Neutrophil (primary cell): ENCODE data around the gene ARRDC5.

Experiments
- H3K27ac ChIP-seq: fragments of 200-600 bp; sonication (generic); 2 replicates; pipeline ENCODE4 v1.5.1; 2016; ENCODE audit warnings: mild to moderate bottlenecking, moderate library complexity
- H3K27me3 ChIP-seq: fragments of 200-600 bp; sonication (generic); 2 replicates; pipeline ENCODE4 v1.6.0; 2016; ENCODE audit warnings: mild to moderate bottlenecking
- H3K36me3 ChIP-seq: fragments of 200-600 bp; sonication (generic); 2 replicates; pipeline ENCODE4 v1.5.1; 2017
- H3K4me1 ChIP-seq, 2 experiments: fragments of 200-600 bp in 1 of 2; sonication (generic) in 1 of 2; 1 replicate in 1 of 2; 2 replicates in 1 of 2; pipeline versions ENCODE4 v1.5.1 to v1.6.1; 2013 to 2016; ENCODE audit warnings: low read depth in 1 of 2, low read length in 1 of 2, mild to moderate bottlenecking in 1 of 2, moderate library complexity in 1 of 2; ENCODE audit not compliant: control insufficient read depth in 1 of 2, insufficient read depth in 1 of 2
- H3K4me3 ChIP-seq, 2 experiments: fragments of 200-600 bp in 1 of 2; sonication (generic) in 1 of 2; 1 replicate in 1 of 2; 2 replicates in 1 of 2; pipeline ENCODE4 v1.5.1; 2013 to 2016; ENCODE audit warnings: low read depth in 1 of 2, low read length in 1 of 2, mild to moderate bottlenecking in 1 of 2, moderate library complexity in 1 of 2
- H3K9me3 ChIP-seq: fragments of 200-600 bp; sonication (generic); 2 replicates; pipeline ENCODE4 v1.5.1; 2016
- TF ChIP-seq, protein P1 (sequence below): fragments of 200-600 bp; sonication (generic); IDR thresholded peaks from 2 replicates; pipeline ENCODE4 v1.5.1; 2016; ENCODE audit warnings: antibody characterized with exemption

Gene ARRDC5

GRCh38 chr19:4879041-4879440 is 23.7 kb downstream of the ARRDC5 start:
- H3K36me3 ChIP-seq: no peaks in the 10 kb centered on the region
- TF ChIP-seq, protein P1, sequence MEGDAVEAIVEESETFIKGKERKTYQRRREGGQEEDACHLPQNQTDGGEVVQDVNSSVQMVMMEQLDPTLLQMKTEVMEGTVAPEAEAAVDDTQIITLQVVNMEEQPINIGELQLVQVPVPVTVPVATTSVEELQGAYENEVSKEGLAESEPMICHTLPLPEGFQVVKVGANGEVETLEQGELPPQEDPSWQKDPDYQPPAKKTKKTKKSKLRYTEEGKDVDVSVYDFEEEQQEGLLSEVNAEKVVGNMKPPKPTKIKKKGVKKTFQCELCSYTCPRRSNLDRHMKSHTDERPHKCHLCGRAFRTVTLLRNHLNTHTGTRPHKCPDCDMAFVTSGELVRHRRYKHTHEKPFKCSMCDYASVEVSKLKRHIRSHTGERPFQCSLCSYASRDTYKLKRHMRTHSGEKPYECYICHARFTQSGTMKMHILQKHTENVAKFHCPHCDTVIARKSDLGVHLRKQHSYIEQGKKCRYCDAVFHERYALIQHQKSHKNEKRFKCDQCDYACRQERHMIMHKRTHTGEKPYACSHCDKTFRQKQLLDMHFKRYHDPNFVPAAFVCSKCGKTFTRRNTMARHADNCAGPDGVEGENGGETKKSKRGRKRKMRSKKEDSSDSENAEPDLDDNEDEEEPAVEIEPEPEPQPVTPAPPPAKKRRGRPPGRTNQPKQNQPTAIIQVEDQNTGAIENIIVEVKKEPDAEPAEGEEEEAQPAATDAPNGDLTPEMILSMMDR: no peak
- no peak overlapping the region for H3K27ac ChIP-seq
- H3K4me3 ChIP-seq: no peak overlapping the region
- no peaks in the 10 kb centered on the region for H3K9me3 ChIP-seq
- peaks cover 15 to 19% of the 10 kb centered on the region in 2 experiments for H3K4me1 ChIP-seq
- H3K27me3 ChIP-seq: peaks cover 13% of the 10 kb centered on the region

DNA sequence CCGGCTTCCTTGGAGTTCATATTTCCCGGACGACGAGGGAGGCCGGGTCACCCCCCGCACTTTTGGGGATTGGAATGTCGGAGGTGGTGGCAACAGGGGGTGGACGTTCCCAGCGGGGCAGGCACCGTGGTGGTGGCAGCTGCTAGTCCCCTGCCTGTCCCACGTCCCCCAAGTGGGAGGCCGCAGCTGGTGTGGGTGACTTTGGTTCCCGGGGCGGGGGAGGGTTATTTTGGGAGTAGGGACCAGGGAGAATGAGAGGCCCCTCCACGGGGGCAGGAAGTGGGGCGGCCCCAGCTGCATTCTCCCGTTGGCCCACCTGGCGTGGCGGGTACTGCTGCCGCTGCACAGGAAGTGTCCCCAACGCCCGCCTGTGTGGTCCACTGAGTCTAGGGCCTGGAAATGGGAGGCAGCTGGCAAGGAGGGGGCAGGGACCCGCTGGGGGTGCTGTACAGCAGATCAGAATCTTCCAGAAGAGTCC is 24.2 kb downstream of the ARRDC5 start:
- Histone ChIP-seq H3K36me3 (no peaks in the 10 kb centered on the region), H3K4me1 (peaks cover 15 to 19% of the 10 kb centered on the region in 2 experiments), H3K27ac (no peak overlapping the region), H3K27me3 (peaks cover 13% of the 10 kb centered on the region), H3K4me3 (no peak overlapping the region), H3K9me3 (no peaks in the 10 kb centered on the region)
- TF ChIP-seq, protein P1: no peak

DNA sequence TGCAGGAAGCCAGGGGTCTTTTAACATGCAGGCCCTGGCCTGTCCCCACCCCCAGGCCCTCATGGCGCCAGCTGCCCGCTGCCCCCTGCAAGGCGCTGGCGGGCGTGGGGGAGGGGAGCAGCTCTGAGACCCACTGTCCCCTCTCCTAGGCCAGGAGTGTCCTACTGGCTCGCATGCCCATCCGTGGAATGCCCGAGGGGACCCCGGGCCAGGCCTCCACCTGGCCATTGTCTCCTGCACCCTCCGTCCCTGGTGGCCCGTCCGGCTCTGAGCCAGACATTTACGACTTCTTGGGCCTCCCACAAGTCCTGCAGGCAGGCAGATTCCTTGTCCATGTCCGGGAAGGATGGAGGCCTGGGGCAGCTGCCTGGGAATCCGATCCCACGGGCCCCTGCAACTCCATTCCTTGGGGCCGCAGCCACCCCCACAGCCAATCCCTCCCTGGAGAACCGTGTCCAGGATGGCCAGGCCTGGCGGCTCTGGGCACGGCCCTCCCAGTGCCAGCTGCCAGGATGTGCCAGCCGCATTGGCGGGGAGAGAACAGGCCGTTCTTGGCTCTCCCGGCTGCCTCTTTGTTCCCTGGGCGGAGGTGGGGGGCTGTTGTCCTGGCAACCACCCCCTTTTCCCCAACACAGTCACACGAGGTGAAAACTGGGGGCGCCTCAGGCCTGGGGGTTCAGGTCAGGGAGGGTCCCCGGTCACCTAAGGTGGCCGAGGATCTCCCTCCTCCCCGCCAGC is 24.8 kb downstream of the ARRDC5 start:
- Histone ChIP-seq H3K4me3 (no peak overlapping the region), H3K36me3 (no peaks in the 10 kb centered on the region), H3K27ac (no peak overlapping the region), H3K9me3 (no peaks in the 10 kb centered on the region), H3K27me3 (peaks cover 13% of the 10 kb centered on the region), H3K4me1 (peaks cover 15 to 19% of the 10 kb centered on the region in 2 experiments)
- TF ChIP-seq, protein P1: no peak

DNA sequence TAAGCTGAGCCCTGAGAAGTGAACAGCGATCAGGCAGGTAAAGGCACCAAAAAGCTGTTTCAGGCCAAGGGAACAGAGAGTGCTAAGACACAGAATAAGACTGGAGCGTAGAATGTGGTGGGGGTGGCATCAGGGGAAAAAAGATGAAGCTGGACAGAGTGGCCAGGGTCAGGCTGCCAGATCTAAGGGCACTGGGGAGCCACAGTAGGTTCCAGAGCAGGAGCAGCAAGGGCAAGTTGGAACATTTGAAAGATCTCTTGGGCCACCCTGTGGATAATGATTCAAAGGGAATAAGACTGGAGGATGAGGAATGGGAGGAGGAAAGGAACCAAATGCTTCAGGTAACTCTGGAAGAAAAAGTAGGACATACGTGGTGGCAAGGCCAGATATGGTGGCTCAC is 28.8 kb downstream of the ARRDC5 start:
- Histone ChIP-seq H3K4me3 (no peak overlapping the region), H3K4me1 (peaks cover 19 to 21% of the 10 kb centered on the region in 2 experiments), H3K27ac (no peak overlapping the region), H3K27me3 (peaks cover 13% of the 10 kb centered on the region), H3K36me3 (no peaks in the 10 kb centered on the region), H3K9me3 (no peaks in the 10 kb centered on the region)
- TF ChIP-seq, protein P1: no peak

GRCh38 chr19:4871711-4872110 is 31.0 kb downstream of the ARRDC5 start:
- Histone ChIP-seq H3K27me3 (no peaks in the 10 kb centered on the region), H3K4me3 (no peak overlapping the region), H3K27ac (no peak overlapping the region), H3K4me1 (peaks cover 12 to 16% of the 10 kb centered on the region in 2 experiments), H3K36me3 (no peaks in the 10 kb centered on the region), H3K9me3 (no peaks in the 10 kb centered on the region)
- TF ChIP-seq, protein P1: no peak
